Measurements from ENCODE around the gene GNB5.
A peak's percentile ranks its signal among the peaks of the same experiment; 100 is the strongest.
"Not testable (repeated sequence)": the region's sequence is repeated elsewhere in the genome, so short reads cannot be mapped to it uniquely, and the experiment has no call there.

The GNB5 gene

DNA sequence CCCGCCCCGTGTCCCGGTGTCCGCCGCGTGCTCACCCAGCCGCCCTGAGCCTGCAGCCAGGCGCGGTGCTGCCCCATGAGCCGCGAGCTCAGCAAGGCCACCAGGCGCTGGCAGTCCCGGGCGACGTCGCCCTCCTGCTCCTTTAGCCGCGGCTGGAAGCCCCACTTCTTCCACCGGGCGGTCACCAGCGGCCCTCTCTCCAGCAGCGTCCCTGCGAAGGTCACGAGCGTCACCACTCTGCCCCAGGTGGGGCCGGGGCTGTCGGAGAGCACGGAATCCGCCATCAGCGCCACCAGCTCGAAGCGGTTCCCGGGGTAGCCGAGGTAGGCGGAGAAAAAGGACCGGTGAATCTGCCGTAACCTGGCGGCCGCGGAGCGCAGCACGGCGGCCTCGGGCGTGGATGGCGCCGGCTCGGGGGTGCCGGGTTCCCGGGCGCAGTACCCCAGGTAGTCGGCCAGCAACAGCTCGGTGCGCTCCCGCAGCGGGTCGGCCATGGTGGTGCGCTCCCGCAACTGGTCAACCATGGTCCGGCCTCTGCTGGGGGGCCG, 78.9 kb downstream of the GNB5 start:
- DNase-seq (ENCODE audit: low spot score): no peak

DNA sequence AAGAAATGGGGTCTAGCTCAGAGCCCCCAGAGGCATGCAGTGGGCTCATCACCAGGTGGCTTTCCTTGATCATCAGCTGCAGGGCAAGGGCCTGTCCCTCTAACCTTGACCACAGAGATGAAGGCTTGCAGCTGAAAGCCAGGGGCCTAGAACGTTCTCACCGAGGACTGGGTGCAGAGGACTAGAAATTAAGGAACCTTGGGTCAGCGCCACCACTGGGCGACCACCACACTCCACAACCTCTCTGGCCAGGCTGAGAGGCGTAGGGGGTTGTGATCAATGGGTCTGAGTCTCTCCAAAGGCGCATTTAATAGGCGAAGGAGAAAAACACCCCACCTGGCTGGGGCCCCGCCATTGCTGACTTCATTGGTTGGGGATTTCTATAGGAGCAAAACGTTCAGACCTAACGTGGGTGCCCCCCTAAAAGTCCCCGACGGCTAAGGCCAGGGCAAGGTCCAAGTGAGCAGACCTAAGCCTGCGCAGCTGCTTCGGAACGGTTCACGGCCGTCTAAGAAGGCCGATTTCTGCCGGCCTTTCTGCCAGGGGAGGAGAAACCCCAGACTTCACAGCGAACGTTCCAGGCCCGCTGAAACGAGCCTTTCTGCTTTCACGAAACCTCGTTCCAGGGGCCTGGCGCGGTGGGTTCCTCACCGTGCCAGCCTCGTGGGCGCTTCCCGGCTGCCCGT, 79.5 kb downstream of the GNB5 start:
- no peak for DNase-seq (ENCODE audit: low spot score)

DNA sequence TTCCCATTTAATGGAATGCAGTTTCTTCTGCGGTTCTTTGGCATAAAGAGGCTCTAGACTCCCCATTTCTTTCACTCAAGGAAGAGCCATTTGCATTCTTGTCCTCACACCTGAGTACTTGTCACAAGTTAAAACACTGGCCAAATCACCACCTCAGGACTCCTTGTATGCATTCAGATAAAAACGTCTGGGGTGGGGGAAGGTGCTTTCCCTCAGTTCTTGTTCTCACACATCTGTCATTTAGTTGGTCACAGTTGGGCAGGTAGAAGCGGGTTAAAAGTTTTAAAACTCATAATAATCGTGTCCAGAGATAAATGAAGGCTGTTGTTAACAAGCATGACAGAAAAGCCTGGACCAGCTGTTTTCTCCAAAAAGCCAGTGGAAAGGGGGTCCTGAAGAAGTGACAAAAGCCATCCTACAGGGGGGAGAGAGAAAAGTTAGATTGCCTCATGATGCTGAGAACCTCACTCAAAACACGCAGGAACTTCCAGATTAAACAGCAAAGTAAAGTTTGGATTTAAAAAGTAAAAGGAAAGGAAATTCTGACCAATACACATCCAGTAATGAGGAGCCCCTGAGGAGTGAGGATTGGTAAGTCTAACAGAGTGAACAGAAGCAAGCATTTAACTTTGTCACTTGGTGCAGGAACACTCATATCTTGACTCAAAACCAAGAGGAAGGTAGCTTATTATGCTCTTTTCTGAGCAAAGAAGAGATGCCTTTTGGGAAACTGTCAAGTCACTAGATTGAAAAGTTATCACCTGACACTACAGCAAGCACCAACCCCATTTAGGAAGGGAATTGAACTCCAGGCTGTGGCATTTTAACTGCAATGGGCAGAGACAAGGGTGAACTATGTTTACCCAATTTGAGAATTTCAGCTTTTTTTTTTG, 81.4 kb downstream of the GNB5 start:
- no peak for DNase-seq (ENCODE audit: low spot score)

DNA sequence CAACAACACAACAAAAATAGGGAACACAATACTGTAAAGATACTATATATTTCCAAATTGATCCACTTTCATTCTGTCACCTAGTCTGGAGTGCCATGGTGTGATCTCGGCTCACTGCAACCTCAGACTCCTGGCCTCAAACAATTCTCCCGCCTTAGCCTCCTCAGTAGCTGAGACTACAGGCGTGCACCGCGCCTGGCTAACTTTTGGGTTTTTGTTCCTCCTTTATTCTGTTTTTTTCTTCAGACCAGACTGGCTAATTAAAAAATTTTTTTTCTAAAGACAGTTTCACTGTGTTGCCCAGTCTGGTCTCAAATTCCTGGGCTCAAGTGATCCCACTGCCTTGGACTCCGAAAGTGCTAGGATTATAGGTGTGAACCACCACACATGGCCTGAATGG, 84.0 kb downstream of the GNB5 start:
- DNase-seq (ENCODE audit: low spot score): no peak

DNA sequence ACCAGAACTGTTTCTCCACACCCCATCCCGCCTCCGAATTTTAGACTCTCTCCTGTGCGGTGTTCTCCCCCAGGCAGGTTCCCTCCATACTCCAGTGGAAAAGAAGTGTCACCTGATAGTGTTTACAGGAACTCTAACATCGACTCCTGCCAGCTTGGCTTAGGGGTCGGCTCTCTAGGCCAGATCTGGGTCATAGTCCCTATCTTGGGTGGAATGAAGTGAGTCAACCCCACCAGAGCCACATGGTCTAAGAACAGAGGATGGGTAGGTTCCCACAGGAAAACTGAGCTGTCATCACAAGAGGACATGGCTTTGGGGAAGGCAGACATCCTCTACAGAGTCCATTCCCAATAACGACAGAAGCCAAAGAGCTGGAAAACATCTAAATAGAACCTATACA, 84.6 kb downstream of the GNB5 start:
- no peak for DNase-seq (ENCODE audit: low spot score)

DNA sequence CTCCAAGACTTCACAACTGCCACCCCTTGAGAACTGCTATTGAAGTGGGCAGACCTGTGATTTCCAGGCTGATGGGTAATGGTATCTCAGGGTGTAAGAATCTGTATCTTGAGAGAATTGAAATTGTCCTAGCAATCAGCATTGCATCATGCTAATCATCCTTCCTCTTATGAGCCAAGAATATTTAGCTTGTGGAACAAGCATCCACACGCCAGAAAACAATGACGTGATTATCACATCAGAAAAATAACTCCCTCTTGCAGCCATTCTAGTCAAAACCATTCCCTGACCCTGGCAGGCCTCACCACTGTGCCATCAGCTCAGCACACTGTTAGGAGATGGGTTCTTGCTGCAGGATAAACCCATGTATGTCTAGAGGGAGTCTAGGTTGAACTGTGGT, 85.3 kb downstream of the GNB5 start:
- no peak for DNase-seq (ENCODE audit: low spot score)

DNA sequence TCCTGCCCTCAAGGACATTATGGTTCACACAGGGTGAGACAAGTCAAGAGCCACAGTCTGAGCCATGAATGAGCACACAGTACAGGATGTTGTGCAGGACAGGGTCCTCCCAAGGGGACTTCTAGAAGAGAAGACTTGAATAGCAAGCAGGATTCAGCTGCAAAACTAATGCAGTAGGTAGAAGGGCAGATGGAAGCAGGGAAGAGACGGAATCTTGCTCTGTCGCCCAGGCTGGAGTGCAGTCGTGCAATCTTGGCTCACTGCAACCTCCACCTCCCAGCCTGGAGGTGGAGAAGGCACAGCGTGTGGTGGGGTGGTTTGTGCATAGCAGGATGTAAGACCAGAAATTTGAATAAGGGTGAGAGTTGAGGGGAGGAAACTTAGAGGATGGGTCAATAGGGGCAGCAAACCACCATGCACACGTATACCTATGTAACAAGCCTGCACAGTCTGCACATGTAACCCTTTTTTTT, 86.6 kb downstream of the GNB5 start:
- no peak for DNase-seq (ENCODE audit: low spot score)

DNA sequence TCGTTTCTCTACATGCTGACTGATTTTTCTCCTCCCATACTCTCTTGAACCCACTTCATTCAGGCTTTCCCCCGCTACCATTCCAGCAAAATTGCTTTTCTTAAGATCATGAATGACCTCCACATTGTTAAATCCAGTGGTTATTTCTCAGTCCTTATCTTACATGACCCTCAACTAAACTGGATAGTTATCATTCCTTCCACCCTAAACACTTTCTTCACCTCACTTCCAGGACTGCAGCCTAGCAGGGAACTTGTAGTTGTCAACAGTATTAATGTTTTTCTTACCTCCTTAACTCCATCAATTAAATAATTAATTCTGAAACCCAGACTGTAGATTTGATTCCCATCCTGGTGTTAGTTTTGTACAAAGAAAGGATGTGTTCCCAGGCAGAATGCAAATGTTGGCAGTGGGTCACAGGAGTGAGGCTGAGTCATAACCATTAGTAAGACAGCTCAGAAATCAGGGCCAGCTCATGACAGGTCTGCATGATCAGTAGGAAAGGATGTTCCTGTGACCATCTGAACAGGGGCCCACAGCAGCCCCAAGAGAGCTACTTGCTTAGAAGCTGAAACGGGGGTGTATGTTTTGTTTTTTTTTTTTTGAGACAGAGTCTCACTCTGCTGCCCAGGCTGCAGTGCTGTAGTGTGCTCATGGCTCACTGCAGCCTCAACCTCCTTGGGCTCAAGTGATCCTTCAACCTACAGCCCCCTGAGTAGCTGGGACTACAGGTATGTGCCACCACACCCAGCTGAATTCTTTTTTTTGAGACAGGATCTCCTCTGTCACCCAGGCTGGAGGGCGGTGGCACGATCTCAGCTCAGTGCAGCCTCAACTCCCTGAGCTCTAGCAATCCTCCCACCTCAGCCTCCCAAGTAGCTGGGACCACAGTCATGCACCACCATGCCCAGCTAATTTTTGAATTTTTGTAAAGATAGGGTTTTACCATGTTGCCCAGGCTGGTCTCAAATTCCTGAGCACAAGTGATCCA, 87.7 kb downstream of the GNB5 start:
- peak; percentile 92 for DNase-seq (ENCODE audit: low spot score)

DNA sequence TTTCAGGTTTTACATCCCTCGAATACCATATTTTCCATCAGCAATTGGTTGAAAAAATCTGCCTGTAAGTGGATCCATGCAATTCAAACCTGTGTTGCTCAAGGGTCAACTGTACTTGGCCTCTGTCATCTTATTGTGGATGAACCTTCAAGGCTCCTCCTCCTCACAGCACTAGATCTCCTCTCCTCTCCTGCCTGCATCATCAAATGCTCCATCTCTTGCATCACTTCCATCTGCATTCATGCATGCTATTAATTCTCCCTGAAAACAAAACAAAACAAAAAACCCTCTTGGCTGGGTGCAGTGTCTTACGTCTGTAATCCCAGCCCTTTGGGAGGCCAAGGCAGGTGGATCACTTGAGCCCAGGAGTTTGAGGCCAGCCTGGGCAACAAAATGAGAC, 88.7 kb downstream of the GNB5 start:
- no peak for DNase-seq (ENCODE audit: low spot score)

DNA sequence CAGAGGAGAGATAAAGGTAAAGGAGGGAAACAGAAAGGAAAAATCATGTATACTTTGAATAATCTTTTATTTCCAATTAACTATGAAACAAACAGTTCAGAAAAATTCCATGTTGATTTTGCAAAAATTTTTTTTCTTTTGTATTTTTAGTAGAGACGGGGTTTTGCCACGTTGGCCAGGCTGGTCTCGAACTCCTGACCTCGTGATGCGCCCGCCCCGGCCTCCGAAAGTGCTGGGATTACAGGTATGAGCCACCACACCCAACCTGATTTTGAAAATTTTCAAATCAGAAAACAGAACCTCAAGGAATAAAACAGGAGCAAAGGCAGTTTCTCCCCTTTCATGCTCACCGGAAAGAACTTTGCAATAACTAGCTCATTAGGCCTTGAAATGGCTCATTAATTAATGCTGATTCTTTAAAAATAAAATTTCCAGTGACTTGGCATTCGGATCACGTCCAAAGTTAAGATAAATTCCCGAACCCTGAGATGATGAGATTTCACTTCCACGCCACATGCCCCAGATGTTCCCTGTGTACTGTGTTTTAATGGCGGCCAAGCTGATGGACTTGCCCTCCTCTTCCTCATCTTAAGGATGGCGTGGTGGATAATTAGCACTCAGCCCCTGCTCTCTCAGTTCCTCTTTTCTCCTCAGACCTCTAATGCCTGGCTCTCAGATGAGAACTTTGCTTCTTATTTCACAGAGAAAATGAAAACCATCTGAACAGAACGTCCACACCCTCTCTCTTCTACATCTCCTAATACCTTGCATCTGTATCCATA, 89.5 kb downstream of the GNB5 start:
- DNase-seq (ENCODE audit: low spot score): no peak

DNA sequence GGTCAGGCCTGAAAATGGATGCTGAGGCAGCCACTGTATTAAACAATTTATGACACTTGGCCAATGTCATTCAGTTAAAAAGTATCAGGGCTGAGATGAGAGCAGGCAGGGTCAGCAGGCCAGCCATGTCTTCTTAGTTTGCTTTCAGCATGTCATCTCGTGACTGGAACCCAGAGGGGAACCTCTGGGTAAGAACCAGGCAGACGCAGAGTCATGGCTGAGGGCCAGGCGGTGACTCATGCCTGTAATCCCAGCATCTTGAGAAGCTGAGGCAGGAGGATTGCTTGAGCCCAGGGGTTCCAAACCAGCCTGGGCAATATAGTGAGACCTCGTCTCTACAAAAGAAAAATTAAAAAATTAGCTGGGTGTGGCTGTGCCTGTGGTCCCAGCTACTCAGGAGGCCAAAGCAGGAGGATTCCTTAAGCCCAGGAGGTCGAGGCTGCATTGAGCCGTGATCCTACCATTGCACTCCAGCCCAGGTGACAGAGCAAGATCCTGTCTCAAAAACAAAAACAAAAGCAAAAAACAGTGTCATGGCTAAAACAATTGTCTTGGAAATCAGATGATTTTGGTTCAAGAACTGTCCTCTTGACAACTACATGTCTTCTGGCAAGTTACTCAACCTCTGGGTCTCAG, 90.3 kb downstream of the GNB5 start:
- DNase-seq (ENCODE audit: low spot score): peak; percentile 67

DNA sequence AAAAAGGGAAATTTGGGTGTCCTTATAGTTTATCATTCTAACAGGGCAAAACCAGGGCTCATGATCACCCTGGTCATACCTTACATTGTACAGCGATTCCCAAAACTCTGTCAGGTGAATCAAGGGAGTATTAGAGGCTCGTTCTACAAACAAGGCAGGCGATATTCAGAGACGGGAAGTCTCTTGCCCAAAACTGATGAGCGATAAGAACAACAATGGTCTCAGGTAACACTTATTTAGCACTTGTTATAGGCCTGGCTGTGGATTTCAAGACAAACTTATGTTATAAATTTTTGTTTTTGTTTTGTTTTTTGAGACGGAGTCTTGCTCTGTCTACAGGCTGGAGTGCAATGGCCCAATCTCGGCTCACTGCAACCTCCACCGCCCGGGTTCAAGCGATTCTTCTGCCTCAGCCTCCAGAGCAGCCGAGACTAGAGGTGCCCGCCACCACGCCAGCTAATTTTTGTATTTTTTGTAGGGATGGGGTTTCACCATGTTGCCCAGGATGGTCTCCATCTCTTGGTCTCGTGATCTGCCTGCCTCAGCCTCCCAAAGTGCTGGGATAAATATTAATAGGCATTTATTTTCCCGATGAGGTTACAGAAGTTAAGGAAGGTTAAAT, 91.4 kb downstream of the GNB5 start:
- no peak for DNase-seq (ENCODE audit: low spot score)

DNA sequence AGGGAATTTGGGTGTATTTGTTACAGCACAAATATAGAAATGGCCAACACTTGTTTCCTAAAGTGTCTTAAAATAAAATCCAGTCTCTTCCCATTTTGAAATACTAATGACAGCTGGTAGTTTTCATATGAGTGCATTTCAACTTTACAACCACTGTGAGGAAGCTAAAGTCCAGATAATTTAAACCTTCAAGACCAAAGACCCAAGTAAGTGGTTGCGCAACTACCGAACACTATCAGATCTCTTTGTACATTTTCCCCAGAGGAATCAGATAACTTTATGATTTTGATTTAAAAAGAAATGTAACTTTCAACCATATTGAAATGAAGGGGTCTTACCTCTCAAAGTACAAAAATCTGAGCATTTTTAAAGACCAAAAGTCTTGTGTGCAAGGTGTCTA, 92.9 kb downstream of the GNB5 start:
- no peak for DNase-seq (ENCODE audit: low spot score)

DNA sequence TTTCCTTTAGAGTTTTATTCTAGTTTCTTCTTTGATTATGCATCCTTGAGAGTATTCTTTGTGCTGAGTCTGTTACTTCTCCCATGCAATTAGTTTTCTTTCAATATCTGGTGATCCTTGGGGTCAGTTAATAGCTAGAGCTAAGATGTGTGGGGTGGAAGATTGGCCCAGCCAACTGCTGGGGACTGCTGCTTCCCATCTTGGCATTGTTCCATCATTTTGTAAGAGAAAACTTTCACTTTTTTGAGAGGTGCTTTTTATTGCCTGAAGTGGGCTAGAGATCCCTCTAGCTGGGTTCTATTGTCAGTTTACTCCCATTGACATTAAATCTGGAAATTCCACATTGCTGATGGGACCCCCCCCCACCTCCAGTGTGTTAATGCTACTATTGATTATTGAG, 94.0 kb downstream of the GNB5 start:
- no peak for DNase-seq (ENCODE audit: low spot score)

DNA sequence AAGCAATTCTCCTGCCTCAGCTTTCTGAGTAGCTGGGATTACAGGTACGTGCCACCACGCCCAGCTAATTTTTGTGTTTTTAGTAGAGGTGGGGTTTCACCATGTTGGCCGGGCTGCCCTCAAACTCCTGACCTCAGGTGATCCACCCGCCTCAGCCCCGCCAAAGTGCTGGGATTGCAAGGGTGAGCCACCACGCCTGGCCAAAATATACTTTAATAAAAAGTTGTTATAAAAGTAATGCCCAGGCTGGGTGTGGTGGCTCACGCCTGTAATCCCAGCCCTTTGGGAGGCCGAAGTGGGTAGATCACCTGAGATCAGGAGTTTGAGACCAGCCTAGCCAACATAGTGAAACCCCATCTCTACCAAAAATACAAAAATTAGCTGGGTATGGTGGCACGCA, 94.7 kb downstream of the GNB5 start:
- DNase-seq (ENCODE audit: low spot score): not testable (repeated sequence)

DNA sequence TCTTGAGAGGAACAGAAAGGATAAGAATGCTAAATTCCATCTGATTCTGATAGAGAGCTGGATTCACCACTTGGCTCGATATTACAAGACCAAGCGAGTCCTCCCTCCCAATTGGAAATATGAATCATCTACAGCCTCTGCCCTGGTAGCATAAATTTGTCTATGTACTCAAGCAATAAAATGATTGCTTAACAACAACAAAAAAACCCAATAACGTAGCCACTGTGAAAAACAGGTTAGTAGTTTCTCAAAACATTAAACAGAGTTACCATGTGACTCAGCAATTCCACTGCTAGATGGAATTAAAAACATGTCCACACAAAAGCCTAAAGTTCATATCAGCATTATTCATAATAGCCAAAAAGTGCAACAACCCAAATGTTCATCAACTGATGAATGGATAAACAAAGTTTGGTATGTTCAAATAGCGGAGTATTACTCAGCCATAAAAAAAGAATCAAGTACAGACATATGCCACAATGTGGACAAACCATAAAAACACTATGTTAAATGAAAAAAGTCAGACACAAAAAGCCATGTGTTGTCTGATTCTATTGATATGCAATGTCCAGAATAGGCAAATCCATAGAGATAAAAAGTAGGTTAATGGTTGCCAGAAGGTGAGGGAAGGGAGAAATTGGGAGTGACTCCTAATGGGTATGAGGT, 95.5 kb downstream of the GNB5 start:
- no peak for DNase-seq (ENCODE audit: low spot score)

DNA sequence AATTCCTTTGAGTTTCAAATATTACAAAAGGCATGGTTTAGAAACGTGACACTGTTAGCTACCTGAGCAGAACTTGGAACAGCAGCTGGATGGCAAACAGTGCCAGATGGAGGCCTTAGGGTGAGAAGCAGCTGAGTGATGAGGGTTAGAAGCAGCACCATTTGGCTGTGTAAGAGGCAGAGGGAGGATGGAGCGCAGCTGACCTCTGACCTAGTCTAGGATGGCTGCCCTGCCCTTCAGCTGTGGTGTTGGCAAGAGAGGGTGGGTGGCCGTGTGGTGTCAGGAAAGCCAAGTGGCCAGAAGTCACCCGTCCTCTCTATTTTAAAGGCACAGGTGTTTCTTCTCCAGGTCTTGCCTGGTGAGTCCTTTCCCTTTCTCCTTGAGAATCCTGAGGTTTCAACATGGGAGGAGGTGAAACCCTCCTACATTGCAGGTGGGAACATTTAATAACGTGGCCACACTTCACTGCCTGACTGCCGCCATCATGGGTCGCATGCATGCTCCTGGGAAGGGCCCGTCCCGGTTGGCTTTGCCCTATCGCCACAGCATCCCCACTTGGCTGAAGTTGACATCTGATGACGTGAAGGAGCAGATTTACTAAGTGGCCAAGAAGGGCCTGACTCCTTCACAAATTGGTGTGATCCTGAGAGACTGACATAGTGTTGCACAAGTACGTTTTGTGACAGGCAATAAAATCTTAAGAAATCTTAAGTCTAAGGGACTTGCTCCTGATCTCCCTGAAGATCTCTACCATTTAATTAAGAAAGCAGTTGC, 96.2 kb downstream of the GNB5 start:
- DNase-seq (ENCODE audit: low spot score): no peak
